ENCODE measurements around the gene TERF2IP.
A peak's percentile ranks its signal among the peaks of the same experiment; 100 is the strongest.

TERF2IP gene

GRCh38 chr16:75648265-75649076, 898 bp downstream of the TERF2IP start (continued):
- TF ChIP-seq ZNF354C (tag by site-specific recombination; IDR thresholded peaks at IDR 0.05; ENCODE audit: borderline replicate concordance, low read depth) (no peak), ZNF146 (tag by site-specific recombination; IDR thresholded peaks at IDR 0.05) (no peak), ZFHX2 (tag by site-specific recombination; conservative IDR thresholded peaks at IDR 0.05) (peak; percentile 70), SCRT1 (tag by site-specific recombination; IDR thresholded peaks at IDR 0.05; ENCODE audit: borderline replicate concordance) (no peak), TSHZ1 (tag by site-specific recombination; IDR thresholded peaks at IDR 0.05; ENCODE audit: borderline replicate concordance) (no peak), ZNF639 (tag by site-specific recombination; IDR thresholded peaks at IDR 0.05) (no peak), ZNF48 (tag by site-specific recombination; IDR thresholded peaks at IDR 0.05) (no peak), ZNF274 (IDR thresholded peaks at IDR 0.05; ENCODE audit: low read length) (no peak), ZNF274 (tag by site-specific recombination; IDR thresholded peaks at IDR 0.05; ENCODE audit: borderline replicate concordance) (no peak), ZNF677 (tag by site-specific recombination; IDR thresholded peaks at IDR 0.05) (no peak), TCF7L2 (IDR thresholded peaks at IDR 0.05; ENCODE audit: borderline replicate concordance, low read depth, low read length) (no peak), ZNF239 (tag by site-specific recombination; IDR thresholded peaks at IDR 0.05) (no peak), SETDB1 (IDR thresholded peaks at IDR 0.05; ENCODE audit: insufficient read length, low read length) (no peak), ZFP37 (tag by site-specific recombination; IDR thresholded peaks at IDR 0.05) (no peak), BCL6B (tag by site-specific recombination; IDR thresholded peaks at IDR 0.05) (no peak), ZNF76 (tag by site-specific recombination; IDR thresholded peaks at IDR 0.05; ENCODE audit: borderline replicate concordance, low read depth) (peak; percentile 62; the same call in 1 of the 2 replicates), ZBTB26 (tag by site-specific recombination; optimal IDR thresholded peaks at IDR 0.05) (peak; percentile 81), ZNF514 (tag by site-specific recombination; IDR thresholded peaks at IDR 0.05) (no peak), ZNF292 (tag by site-specific recombination; IDR thresholded peaks at IDR 0.05; ENCODE audit: borderline replicate concordance, low read depth) (no peak), ZNF544 (tag by site-specific recombination; IDR thresholded peaks at IDR 0.05) (no peak), GLI4 (tag by site-specific recombination; IDR thresholded peaks at IDR 0.05) (no peak), ZNF513 (tag by site-specific recombination; IDR thresholded peaks at IDR 0.05) (no peak), MEIS1 (CRISPR knock-in tag; IDR thresholded peaks at IDR 0.05; ENCODE audit: borderline replicate concordance) (no peak), YY1 (tag by site-specific recombination; IDR thresholded peaks at IDR 0.05) (peak; percentile 56; the same call in 1 of the 2 replicates), ZNF350 (tag by site-specific recombination; IDR thresholded peaks at IDR 0.05) (no peak), ZNF10 (tag by site-specific recombination; IDR thresholded peaks at IDR 0.05) (no peak), KLF17 (tag by site-specific recombination; IDR thresholded peaks at IDR 0.05) (no peak), GLIS1 (tag by site-specific recombination; IDR thresholded peaks at IDR 0.05) (no peak), ZNF555 (tag by site-specific recombination; conservative IDR thresholded peaks at IDR 0.05) (no peak), ZNF837 (tag by site-specific recombination; IDR thresholded peaks at IDR 0.05) (no peak), GLIS2 (tag by site-specific recombination; IDR thresholded peaks at IDR 0.05) (no peak)

All from HEK293 (cell line).